Measurements from ENCODE around the gene MCTP2.

MCTP2 gene

GRCh38 chr15:94212291-94212690 is 19.1 kb upstream of the MCTP2 start:
- TF ChIP-seq CTCF (IDR thresholded peaks at IDR 0.05; ENCODE audit: low read depth, low read length, missing control alignments): no peak
- no peak overlapping the region for H3K4me3 ChIP-seq (replicated peaks; ENCODE audit: low read depth, low read length)
- no peak for DNase-seq (ENCODE audit: extremely low read depth, low read depth)

GRCh38 chr15:94225616-94226015 is 5.7 kb upstream of the MCTP2 start:
- no peak for DNase-seq (ENCODE audit: extremely low read depth, low read depth)
- no peak overlapping the region for H3K4me3 ChIP-seq (replicated peaks; ENCODE audit: low read depth, low read length)
- no peak for TF ChIP-seq CTCF (IDR thresholded peaks at IDR 0.05; ENCODE audit: low read depth, low read length, missing control alignments)

- DNase-seq (ENCODE audit: extremely low read depth, low read depth): no peak
- TF ChIP-seq CTCF (IDR thresholded peaks at IDR 0.05; ENCODE audit: low read depth, low read length, missing control alignments): no peak
- no peak overlapping the region for H3K4me3 ChIP-seq (replicated peaks; ENCODE audit: low read depth, low read length)
These were observed 2.8 kb upstream of the MCTP2 start for GRCh38 chr15:94228611-94229010.

- no peak for DNase-seq (ENCODE audit: extremely low read depth, low read depth)
- H3K4me3 ChIP-seq (replicated peaks; ENCODE audit: low read depth, low read length): no peak overlapping the region
- no peak for TF ChIP-seq CTCF (IDR thresholded peaks at IDR 0.05; ENCODE audit: low read depth, low read length, missing control alignments)
These were observed 1.6 kb upstream of the MCTP2 start for GRCh38 chr15:94229591-94230369.

GRCh38 chr15:94230431-94230882 is 904 bp upstream of the MCTP2 start:
- TF ChIP-seq CTCF (IDR thresholded peaks at IDR 0.05; ENCODE audit: low read depth, low read length, missing control alignments): no peak
- peak overlapping the region; percentile 30 for H3K4me3 ChIP-seq (replicated peaks; ENCODE audit: low read depth, low read length)
- DNase-seq (ENCODE audit: extremely low read depth, low read depth): no peak

- H3K4me3 ChIP-seq (replicated peaks; ENCODE audit: low read depth, low read length): peak overlapping the region; percentile 30
- DNase-seq (ENCODE audit: extremely low read depth, low read depth): no peak
- no peak for TF ChIP-seq CTCF (IDR thresholded peaks at IDR 0.05; ENCODE audit: low read depth, low read length, missing control alignments)
These were observed 535 bp downstream of the MCTP2 start for GRCh38 chr15:94231723-94232468.

Data from HFF-Myc (cell line).